8988T (cell line): ENCODE data around the gene ACE.

ENCODE experiments used
- DNase-seq: peaks from one replicate; pipeline ENCODE4 v3.0.0; 2011

The ACE gene

GRCh38 chr17:63476854-63477479 is at the start of gene ACE:
ACE (plus strand) TSS chr17:63477061; CDS start chr17:63477095, 34 bp downstream.
- peak; percentile 57 for DNase-seq

GRCh38 chr17:63429766-63430165 is 47.1 kb upstream of the ACE start:
- DNase-seq, result no peak

- DNase-seq, result no peak
Observed at GRCh38 chr17:63430223-63430622, 46.6 kb upstream of the ACE start.

GRCh38 chr17:63431618-63431938 is 45.3 kb upstream of the ACE start:
- no peak for DNase-seq

GRCh38 chr17:63431939-63432804 is 44.7 kb upstream of the ACE start:
- no peak for DNase-seq

- DNase-seq, result no peak
Observed at GRCh38 chr17:63433746-63434591, 42.9 kb upstream of the ACE start.

GRCh38 chr17:63434951-63435571 is 41.8 kb upstream of the ACE start:
- DNase-seq, result peak; percentile 79

GRCh38 chr17:63435681-63436522 is 41.0 kb upstream of the ACE start:
- DNase-seq, result no peak

- DNase-seq, result no peak
Observed at GRCh38 chr17:63436523-63437110, 40.2 kb upstream of the ACE start.

GRCh38 chr17:63437287-63438091 is 39.4 kb upstream of the ACE start:
- DNase-seq, result no peak

- no peak for DNase-seq
Observed at GRCh38 chr17:63438092-63439051, 38.5 kb upstream of the ACE start.

GRCh38 chr17:63439687-63440086 is 37.2 kb upstream of the ACE start:
- no peak for DNase-seq

- no peak for DNase-seq
Observed at GRCh38 chr17:63440127-63440769, 36.6 kb upstream of the ACE start.

GRCh38 chr17:63440770-63441335 is 36.0 kb upstream of the ACE start:
- DNase-seq, result no peak

GRCh38 chr17:63441654-63442053 is 35.2 kb upstream of the ACE start:
- no peak for DNase-seq

- DNase-seq, result no peak
Observed at GRCh38 chr17:63442074-63442473, 34.8 kb upstream of the ACE start.

GRCh38 chr17:63442549-63443035 is 34.3 kb upstream of the ACE start:
- peak; percentile 74 for DNase-seq

- no peak for DNase-seq
Observed at GRCh38 chr17:63443053-63443452, 33.8 kb upstream of the ACE start.

GRCh38 chr17:63444457-63444856 is 32.4 kb upstream of the ACE start:
- DNase-seq, result no peak
